CD14-positive monocyte (primary cell): ENCODE data around the gene UBQLN2. TPM values are rescaled to one million over a fixed set of nuclear protein-coding genes. Genes with fewer than 3 reads are reported as not detected.

Experiments
- DNase-seq, 3 donors: peaks; one replicate each; pipeline ENCODE4 v3.0.0-alpha.2; 2011 to 2022
- H2AFZ ChIP-seq: 2 replicates; pipeline ENCODE4 v1.6.0; 2012; ENCODE audit warnings: mild to moderate bottlenecking, low read depth, low read length, inconsistent platforms; ENCODE audit not compliant: insufficient read depth, poor library complexity, severe bottlenecking
- H3K27ac ChIP-seq, 2 donors: 1 replicate in 1 of 2; 2 replicates in 1 of 2; pipeline ENCODE4 v1.5.1; 2012 to 2013; ENCODE audit warnings: low read length in 2 of 2, control low read depth in 1 of 2, inconsistent platforms in 1 of 2, low read depth in 1 of 2, mild to moderate bottlenecking in 1 of 2
- H3K27me3 ChIP-seq, 2 donors: one replicate each; pipeline versions ENCODE4 v1.6.0 to v1.6.1; 2011 to 2013; ENCODE audit warnings: low read length in 2 of 2; ENCODE audit not compliant: control insufficient read depth in 2 of 2, insufficient read depth in 2 of 2
- H3K36me3 ChIP-seq, 2 donors: replicated peaks in 1 of 2; 1 replicate in 1 of 2; 2 replicates in 1 of 2; pipeline versions ENCODE4 v1.5.1 to v1.6.1; 2012 to 2013; ENCODE audit warnings: low read length in 2 of 2, control low read depth in 1 of 2, inconsistent platforms in 1 of 2, mild to moderate bottlenecking in 1 of 2; ENCODE audit not compliant: insufficient read depth in 2 of 2, control insufficient read depth in 1 of 2
- H3K4me1 ChIP-seq, 2 donors: 1 replicate in 1 of 2; 2 replicates in 1 of 2; pipeline versions ENCODE4 v1.5.1 to v1.6.1; 2012 to 2013; ENCODE audit warnings: low read length in 2 of 2, control low read depth in 1 of 2, inconsistent platforms in 1 of 2, mild to moderate bottlenecking in 1 of 2, moderate library complexity in 1 of 2; ENCODE audit not compliant: insufficient read depth in 2 of 2, control insufficient read depth in 1 of 2
- H3K4me2 ChIP-seq: replicated peaks from 2 replicates; pipeline ENCODE3; 2012; ENCODE audit warnings: low read length, moderate library complexity, mild to moderate bottlenecking; ENCODE audit not compliant: poor library complexity, severe bottlenecking; ENCODE audit errors: extremely low read depth
- H3K4me3 ChIP-seq, 3 experiments: fragments of 200-600 bp in 1 of 3; sonication (generic) in 1 of 3; replicated peaks in 1 of 3; 1 replicate in 2 of 3; 2 replicates in 1 of 3; pipeline ENCODE4 v1.5.1; 2011 to 2013; ENCODE audit warnings: low read length in 3 of 3, mild to moderate bottlenecking in 3 of 3, control low read depth in 2 of 3, low read depth in 2 of 3, inconsistent platforms in 1 of 3, moderate library complexity in 1 of 3
- H3K79me2 ChIP-seq: 2 replicates; pipeline ENCODE4 v1.6.0; 2012; ENCODE audit warnings: mild to moderate bottlenecking, control low read depth, inconsistent platforms, low read length, moderate library complexity; ENCODE audit not compliant: insufficient read depth
- H3K9ac ChIP-seq: 2 replicates; pipeline ENCODE4 v1.6.0; 2017; ENCODE audit warnings: low read length, mild to moderate bottlenecking; ENCODE audit not compliant: insufficient read depth, poor library complexity, severe bottlenecking
- H3K9me3 ChIP-seq, 2 donors: replicated peaks in 1 of 2; 1 replicate in 1 of 2; 2 replicates in 1 of 2; pipeline versions ENCODE4 v1.5.1 to v1.6.1; 2012 to 2013; ENCODE audit warnings: low read length in 2 of 2, control low read depth in 1 of 2; ENCODE audit not compliant: control insufficient read depth in 1 of 2, insufficient read depth in 1 of 2
- H4K20me1 ChIP-seq: 2 replicates; pipeline ENCODE4 v1.6.0; 2012; ENCODE audit warnings: mild to moderate bottlenecking, low read length, control low read depth, moderate library complexity; ENCODE audit not compliant: insufficient read depth
- H3K27ac Mint-ChIP-seq, 7 donors: one replicate each; pipeline ENCODE4 v1.8.0; 2020; ENCODE audit warnings: mild to moderate bottlenecking in 7 of 7, mixed read lengths in 7 of 7, moderate library complexity in 6 of 7, inconsistent platforms in 2 of 7
- H3K27me3 Mint-ChIP-seq, 3 donors: one replicate each; pipeline ENCODE4 v1.8.0; 2021 to 2022; ENCODE audit warnings: low read depth in 3 of 3, mild to moderate bottlenecking in 3 of 3, mixed read lengths in 3 of 3, moderate library complexity in 3 of 3, inconsistent platforms in 1 of 3
- H3K36me3 Mint-ChIP-seq, 2 donors: one replicate each; pipeline ENCODE4 v1.8.0; 2020; ENCODE audit warnings: mixed read lengths in 2 of 2, inconsistent platforms in 1 of 2, mild to moderate bottlenecking in 1 of 2
- H3K4me1 Mint-ChIP-seq: one replicate; pipeline ENCODE4 v1.8.0; 2020; ENCODE audit warnings: mild to moderate bottlenecking, mixed read lengths
- H3K4me3 Mint-ChIP-seq, 2 donors: one replicate each; pipeline ENCODE4 v1.8.0; 2020; ENCODE audit warnings: mild to moderate bottlenecking in 2 of 2, mixed read lengths in 2 of 2, moderate library complexity in 1 of 2
- H3K9me3 Mint-ChIP-seq, 7 donors: one replicate each; pipeline ENCODE4 v1.8.0; 2020 to 2022; ENCODE audit warnings: mixed read lengths in 7 of 7, mild to moderate bottlenecking in 6 of 7, moderate library complexity in 6 of 7, inconsistent platforms in 2 of 7
- WGBS: methylation state at CpG from one replicate; pipeline ENCODE4 v1.1.5; 2013; ENCODE audit warnings: missing lambda C conversion rate; ENCODE audit not compliant: insufficient coverage; 5-methylcytosine and 5-hydroxymethylcytosine counted together
- intact Hi-C, 2 donors: fragments of 100-400 bp; cut with micrococcal nuclease; formaldehyde crosslinking; loops; one replicate each; pipeline versions ENCODE4 v1.15.0 to v1.15.1; 2023
- polyA plus RNA-seq, 3 donors: library from polyadenylated mRNA; depleted of rRNA in 1 of 3; unstranded in 2 of 3; stranded (reverse) in 1 of 3; fragments of 300-500 nt in 2 of 3; fragments of >200 nt in 1 of 3; fragmentation: Illumina TruSeq in 2 of 3; gene quantifications; 1 replicate in 2 of 3; 2 replicates in 1 of 3; pipeline ENCODE4 v1.2.3, GENCODE V29; 2012 to 2021
- TF ChIP-seq, protein P1 (sequence below): fragments of 200-600 bp; IDR thresholded peaks from one replicate; pipeline ENCODE4 v1.8.0; 2022; ENCODE audit warnings: antibody characterized with exemption, mild to moderate bottlenecking

The UBQLN2 gene
- polyA plus RNA-seq, 3 donors, result 12.6 to 38.4 (median 28.8) TPM

DNA sequence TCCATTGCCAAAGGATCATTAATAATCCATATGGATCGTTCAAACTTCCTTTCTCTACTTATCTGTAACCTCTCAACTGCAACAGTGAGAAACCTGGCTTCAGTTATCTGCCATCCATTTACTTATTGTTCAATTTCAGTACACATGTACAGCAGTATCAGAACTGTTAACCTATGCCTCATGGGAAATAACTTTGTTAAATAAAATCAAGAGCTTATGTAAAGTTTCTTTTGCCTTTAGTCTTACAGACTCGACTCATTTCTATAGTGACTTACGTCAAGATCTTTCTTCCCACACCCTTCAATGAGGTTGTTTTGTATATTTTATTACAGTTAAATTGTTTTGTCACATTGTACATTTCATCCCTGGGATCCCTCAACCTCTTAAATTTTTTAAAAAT lies 11.4 kb downstream of the UBQLN2 start:
- intact Hi-C loops, result no loop called here
- no peak overlapping the region for H3K4me3 ChIP-seq
- WGBS, result no CpG with 5 or more reads among the region's 3 CpGs
- DNase-seq, result no peak
- TF ChIP-seq, protein P1, sequence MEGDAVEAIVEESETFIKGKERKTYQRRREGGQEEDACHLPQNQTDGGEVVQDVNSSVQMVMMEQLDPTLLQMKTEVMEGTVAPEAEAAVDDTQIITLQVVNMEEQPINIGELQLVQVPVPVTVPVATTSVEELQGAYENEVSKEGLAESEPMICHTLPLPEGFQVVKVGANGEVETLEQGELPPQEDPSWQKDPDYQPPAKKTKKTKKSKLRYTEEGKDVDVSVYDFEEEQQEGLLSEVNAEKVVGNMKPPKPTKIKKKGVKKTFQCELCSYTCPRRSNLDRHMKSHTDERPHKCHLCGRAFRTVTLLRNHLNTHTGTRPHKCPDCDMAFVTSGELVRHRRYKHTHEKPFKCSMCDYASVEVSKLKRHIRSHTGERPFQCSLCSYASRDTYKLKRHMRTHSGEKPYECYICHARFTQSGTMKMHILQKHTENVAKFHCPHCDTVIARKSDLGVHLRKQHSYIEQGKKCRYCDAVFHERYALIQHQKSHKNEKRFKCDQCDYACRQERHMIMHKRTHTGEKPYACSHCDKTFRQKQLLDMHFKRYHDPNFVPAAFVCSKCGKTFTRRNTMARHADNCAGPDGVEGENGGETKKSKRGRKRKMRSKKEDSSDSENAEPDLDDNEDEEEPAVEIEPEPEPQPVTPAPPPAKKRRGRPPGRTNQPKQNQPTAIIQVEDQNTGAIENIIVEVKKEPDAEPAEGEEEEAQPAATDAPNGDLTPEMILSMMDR, result no peak
- peaks cover 26% of the 10 kb centered on the region for H3K79me2 ChIP-seq
- H4K20me1 ChIP-seq, result peaks cover 5% of the 10 kb centered on the region
- no peak overlapping the region for H3K9ac ChIP-seq
- no peaks in the 10 kb centered on the region for H3K9me3 ChIP-seq
- no peak overlapping the region for H2AFZ ChIP-seq
- Mint-ChIP-seq H3K9me3 (peaks cover 0 to 7% (median 5%) of the 10 kb centered on the region in 7 donors), H3K4me1 (peaks cover 5% of the 10 kb centered on the region), H3K27me3 (peaks cover 0 to 6% (median 0%) of the 10 kb centered on the region in 3 donors), H3K4me3 (no peak overlapping the region), H3K36me3 (peaks cover 4 to 17% of the 10 kb centered on the region in 2 donors), H3K27ac (no peak overlapping the region)
- H3K4me2 ChIP-seq, result no peak overlapping the region
- H3K27ac ChIP-seq, result no peak overlapping the region
- H3K4me1 ChIP-seq, result peaks cover 1 to 3% of the 10 kb centered on the region in 2 donors
- peaks cover 0 to 3% of the 10 kb centered on the region in 2 donors for H3K36me3 ChIP-seq
- no peaks in the 10 kb centered on the region for H3K27me3 ChIP-seq

DNA sequence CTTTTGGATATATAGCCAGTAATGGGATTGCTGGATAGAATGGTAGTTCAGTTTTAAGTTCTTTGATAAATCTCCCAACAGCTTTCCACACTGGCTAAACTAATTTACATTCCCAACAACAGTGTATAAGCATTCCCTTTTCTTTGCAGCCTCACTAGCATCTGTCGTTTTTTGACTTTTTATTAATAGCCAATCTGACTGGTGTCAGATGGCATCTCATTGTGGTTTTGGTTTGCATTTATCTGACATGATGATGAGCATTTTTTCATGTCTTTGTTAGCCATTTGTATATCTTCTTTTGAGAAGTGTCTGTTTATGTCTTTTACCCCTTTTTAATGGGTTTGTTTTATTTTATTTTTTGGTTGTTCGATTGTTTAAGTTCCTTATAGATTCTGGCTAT lies 13.3 kb downstream of the UBQLN2 start:
- H3K9me3 ChIP-seq, result no peaks in the 10 kb centered on the region
- no peak for DNase-seq
- peaks cover 26% of the 10 kb centered on the region for H3K79me2 ChIP-seq
- Mint-ChIP-seq H3K4me1 (peaks cover 2% of the 10 kb centered on the region), H3K36me3 (peaks cover 4 to 23% of the 10 kb centered on the region in 2 donors), H3K27ac (no peak overlapping the region), H3K4me3 (no peak overlapping the region), H3K27me3 (peaks cover 0 to 6% (median 0%) of the 10 kb centered on the region in 3 donors), H3K9me3 (peaks cover 0 to 13% (median 5%) of the 10 kb centered on the region in 7 donors)
- H2AFZ ChIP-seq, result no peak overlapping the region
- TF ChIP-seq, protein P1, result no peak
- WGBS, result no CpG with 5 or more reads among the region's 2 CpGs
- H3K36me3 ChIP-seq, result peaks cover 0 to 3% of the 10 kb centered on the region in 2 donors
- no peak overlapping the region for H3K9ac ChIP-seq
- intact Hi-C loops, result no loop called here
- H3K27ac ChIP-seq, result no peak overlapping the region
- H3K4me2 ChIP-seq, result no peak overlapping the region
- no peaks in the 10 kb centered on the region for H3K27me3 ChIP-seq
- no peaks in the 10 kb centered on the region for H3K4me1 ChIP-seq
- H4K20me1 ChIP-seq, result no peaks in the 10 kb centered on the region
- H3K4me3 ChIP-seq, result no peak overlapping the region
